Lower lobe of right lung (tissue), 2 donors: Measurements from ENCODE around the gene ARID5A. TPM values are rescaled to one million over a fixed set of nuclear protein-coding genes. Genes with fewer than 3 reads are reported as not detected.

Source experiments
- ATAC-seq, 2 donors: fragments of 200-7000 bp; cut with Tn5 transposase; one replicate each; pipeline ENCODE4 v1.9.1; 2020 to 2022; ENCODE audit warnings: mild to moderate bottlenecking in 2 of 2, moderate library complexity in 2 of 2
- DNase-seq: peaks from one replicate; pipeline ENCODE4 v3.0.0-alpha.2; 2020
- H3K27ac ChIP-seq: fragments of 200-600 bp; one replicate; pipeline ENCODE4 v1.8.0; 2022
- H3K27me3 ChIP-seq: fragments of 200-600 bp; one replicate; pipeline ENCODE4 v1.8.0; 2022; ENCODE audit warnings: low read depth
- H3K36me3 ChIP-seq: fragments of 200-600 bp; one replicate; pipeline ENCODE4 v1.8.0; 2022; ENCODE audit warnings: mild to moderate bottlenecking
- H3K4me1 ChIP-seq: fragments of 200-600 bp; one replicate; pipeline ENCODE4 v1.8.0; 2022
- H3K4me3 ChIP-seq: fragments of 200-600 bp; one replicate; pipeline ENCODE4 v1.8.0; 2022; ENCODE audit warnings: mild to moderate bottlenecking
- H3K9me3 ChIP-seq: fragments of 200-600 bp; one replicate; pipeline ENCODE4 v1.8.0; 2022
- intact Hi-C: fragments of 100-400 bp; cut with DNase I; formaldehyde crosslinking; loops from one replicate; pipeline ENCODE4 v1.11.0; 2022
- total RNA-seq: library from RNA; stranded (reverse); fragmentation: NEBNext Ultra II Directional; extraction: Animal tissue kit (Norgen Biotek cat#: 25700); gene quantifications from one replicate; pipeline ENCODE4 v1.2.1, GENCODE V29; 2021
- TF ChIP-seq, protein P1 (sequence below): fragments of 200-600 bp; IDR thresholded peaks from one replicate; pipeline ENCODE4 v1.8.0; 2022; ENCODE audit warnings: antibody characterized with exemption, mild to moderate bottlenecking
- donor health status: DM: no; HTN: yes; CAD: no; lungs with severe emphysema.

ARID5A gene
- total RNA-seq, 1 donor from 2014 or later: 27.7 TPM

- no peaks in the 10 kb centered on the region for H3K9me3 ChIP-seq
- H3K36me3 ChIP-seq: no peaks in the 10 kb centered on the region
- DNase-seq: no peak
- no peak overlapping the region for H3K4me3 ChIP-seq
- TF ChIP-seq, protein P1, sequence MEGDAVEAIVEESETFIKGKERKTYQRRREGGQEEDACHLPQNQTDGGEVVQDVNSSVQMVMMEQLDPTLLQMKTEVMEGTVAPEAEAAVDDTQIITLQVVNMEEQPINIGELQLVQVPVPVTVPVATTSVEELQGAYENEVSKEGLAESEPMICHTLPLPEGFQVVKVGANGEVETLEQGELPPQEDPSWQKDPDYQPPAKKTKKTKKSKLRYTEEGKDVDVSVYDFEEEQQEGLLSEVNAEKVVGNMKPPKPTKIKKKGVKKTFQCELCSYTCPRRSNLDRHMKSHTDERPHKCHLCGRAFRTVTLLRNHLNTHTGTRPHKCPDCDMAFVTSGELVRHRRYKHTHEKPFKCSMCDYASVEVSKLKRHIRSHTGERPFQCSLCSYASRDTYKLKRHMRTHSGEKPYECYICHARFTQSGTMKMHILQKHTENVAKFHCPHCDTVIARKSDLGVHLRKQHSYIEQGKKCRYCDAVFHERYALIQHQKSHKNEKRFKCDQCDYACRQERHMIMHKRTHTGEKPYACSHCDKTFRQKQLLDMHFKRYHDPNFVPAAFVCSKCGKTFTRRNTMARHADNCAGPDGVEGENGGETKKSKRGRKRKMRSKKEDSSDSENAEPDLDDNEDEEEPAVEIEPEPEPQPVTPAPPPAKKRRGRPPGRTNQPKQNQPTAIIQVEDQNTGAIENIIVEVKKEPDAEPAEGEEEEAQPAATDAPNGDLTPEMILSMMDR: no peak
- peaks cover 7% of the 10 kb centered on the region for H3K4me1 ChIP-seq
- no peak overlapping the region for H3K27ac ChIP-seq
- H3K27me3 ChIP-seq: no peaks in the 10 kb centered on the region
- intact Hi-C loops: no loop called here
- ATAC-seq: no peak
Observed at GRCh38 chr2:96522304-96523203, 14.0 kb upstream of the ARID5A start.

DNA sequence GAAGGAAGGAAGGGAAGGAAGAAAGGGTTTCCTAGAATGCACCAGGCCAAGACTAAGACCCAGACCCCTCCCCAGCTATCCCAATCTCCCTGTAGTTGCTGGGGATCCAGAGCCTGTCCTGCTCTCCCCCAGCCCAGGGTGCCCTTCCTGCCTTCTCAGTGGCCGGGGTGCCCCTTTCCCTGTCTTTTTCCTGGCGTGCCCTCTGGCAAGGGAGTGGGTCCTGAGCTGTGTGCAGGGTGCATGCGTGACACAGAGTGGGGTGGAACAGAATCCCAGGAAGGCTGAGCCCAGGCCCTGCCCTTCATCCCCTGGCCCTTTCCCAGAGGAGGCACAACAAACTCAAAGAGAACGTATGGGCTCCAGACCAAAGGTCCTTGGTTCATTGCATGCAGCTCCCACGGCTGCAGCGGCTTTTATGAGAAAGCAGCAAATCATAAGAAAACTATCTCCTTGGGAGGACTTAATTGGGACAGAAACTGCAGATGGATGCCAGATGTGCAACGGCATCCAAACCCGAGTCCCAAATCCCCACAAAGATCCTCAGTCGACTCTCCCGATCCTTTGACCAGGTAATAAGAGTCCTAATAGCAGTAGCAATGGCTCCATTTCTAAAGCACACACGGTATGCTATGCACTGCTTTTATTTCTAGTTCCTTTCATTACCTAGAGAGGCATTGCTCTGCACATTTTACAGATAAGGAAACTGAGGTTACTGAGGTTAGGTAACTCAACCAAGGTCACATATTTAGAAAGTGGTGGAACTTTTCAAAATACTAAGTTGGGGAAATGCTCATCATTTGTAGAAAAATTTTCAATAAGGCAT, 12.7 kb upstream of the ARID5A start:
- Histone ChIP-seq H3K9me3 (no peaks in the 10 kb centered on the region), H3K27ac (no peak overlapping the region), H3K36me3 (no peaks in the 10 kb centered on the region), H3K4me1 (peaks cover 20% of the 10 kb centered on the region), H3K27me3 (no peaks in the 10 kb centered on the region), H3K4me3 (no peak overlapping the region)
- intact Hi-C loops: no loop called here
- TF ChIP-seq, protein P1: no peak
- DNase-seq (no peak), ATAC-seq (no peak)

GRCh38 chr2:96524482-96525210, 11.9 kb upstream of the ARID5A start:
- intact Hi-C loops: no loop called here
- TF ChIP-seq, protein P1: no peak
- Histone ChIP-seq H3K27me3 (no peaks in the 10 kb centered on the region), H3K27ac (no peak overlapping the region), H3K4me1 (peaks cover 27% of the 10 kb centered on the region), H3K4me3 (no peak overlapping the region), H3K36me3 (no peaks in the 10 kb centered on the region), H3K9me3 (no peaks in the 10 kb centered on the region)
- no peak for DNase-seq
- no peak for ATAC-seq

DNA sequence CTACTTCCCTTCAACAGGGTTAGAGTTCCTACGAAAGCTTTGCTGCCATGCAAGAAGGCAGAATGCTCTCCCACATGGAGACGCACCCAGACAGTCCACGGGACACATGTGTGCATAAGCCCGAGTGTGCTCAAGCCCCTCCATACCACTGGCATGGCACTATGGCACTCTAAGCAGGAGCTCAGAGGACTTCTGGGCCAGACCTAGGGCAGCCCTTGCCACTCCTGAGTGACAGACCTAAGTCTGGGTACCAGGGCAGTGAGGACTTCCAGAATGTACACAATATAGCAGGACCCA, 11.4 kb upstream of the ARID5A start:
- intact Hi-C loops: no loop called here
- TF ChIP-seq, protein P1: no peak
- no peaks in the 10 kb centered on the region for H3K36me3 ChIP-seq
- no peak overlapping the region for H3K4me3 ChIP-seq
- no peaks in the 10 kb centered on the region for H3K27me3 ChIP-seq
- DNase-seq (no peak), ATAC-seq (no peak)
- peaks cover 29% of the 10 kb centered on the region for H3K4me1 ChIP-seq
- no peak overlapping the region for H3K27ac ChIP-seq
- no peaks in the 10 kb centered on the region for H3K9me3 ChIP-seq

GRCh38 chr2:96526101-96526591, 10.4 kb upstream of the ARID5A start:
- intact Hi-C loops: no loop called here
- no peaks in the 10 kb centered on the region for H3K36me3 ChIP-seq
- no peak overlapping the region for H3K4me3 ChIP-seq
- H3K27me3 ChIP-seq: no peaks in the 10 kb centered on the region
- no peak overlapping the region for H3K27ac ChIP-seq
- ATAC-seq (no peak), DNase-seq (no peak)
- TF ChIP-seq, protein P1: no peak
- peaks cover 29% of the 10 kb centered on the region for H3K4me1 ChIP-seq
- no peaks in the 10 kb centered on the region for H3K9me3 ChIP-seq
